A549 treated with dexamethasone at 1 μM for 4 hours (cell line): ENCODE measurements around the gene MSL2. TPM values are rescaled to one million over a fixed set of nuclear protein-coding genes. Genes with fewer than 3 reads are reported as not detected.

Source experiments
- total RNA-seq: library from RNA; stranded (reverse); fragments of 200-300 nt; extraction: Qiagen RNA extraction; gene quantifications from 5 replicates; pipeline ENCODE4 v1.2.3, GENCODE V29; 2022

The MSL2 gene
- 6.3 to 7.9 TPM (median 7.0 TPM) in 5 replicates for total RNA-seq

GRCh38 chr3:136196064-136196400 lies at the start of gene MSL2:
MSL2 (minus strand) TSS chr3:136196335; CDS start chr3:136195113, 1,222 bp downstream.

Other genes with a start within 250 kb of the MSL2 start
- 1.4 to 2.6 TPM (median 2.1 TPM) in 5 replicates for gene PPP2R3A, start 230.6 kb downstream of the MSL2 start, total RNA-seq
- gene PCCB, start 54.0 kb upstream of the MSL2 start, total RNA-seq = 26.3 to 30.2 TPM (median 29.1 TPM) in 5 replicates